MM.1S (cell line): ENCODE data around the gene PALM2AKAP2.

ENCODE experiments used
- DNase-seq: peaks from one replicate; pipeline ENCODE4 v3.0.0-alpha.2; 2015
- H2AFZ ChIP-seq: fragments of 300-600 bp; sonication (generic); 2 replicates; pipeline ENCODE4 v1.6.0; 2016; ENCODE audit warnings: antibody characterized with exemption, low read length
- H3F3A ChIP-seq: fragments of 300-600 bp; sonication (generic); 2 replicates; pipeline ENCODE4 v1.6.1; 2016; ENCODE audit warnings: mild to moderate bottlenecking, antibody characterized with exemption, low read length, moderate library complexity, mixed read lengths; ENCODE audit not compliant: insufficient read depth
- H3K27ac ChIP-seq: fragments of 300-600 bp; sonication (generic); 2 replicates; pipeline ENCODE4 v1.5.1; 2016; ENCODE audit warnings: mild to moderate bottlenecking, low read length
- H3K27me3 ChIP-seq: fragments of 300-600 bp; sonication (generic); replicated peaks from 2 replicates; pipeline ENCODE4 v1.6.0; 2016; ENCODE audit warnings: low read length; ENCODE audit not compliant: insufficient read depth
- H3K36me3 ChIP-seq: fragments of 300-600 bp; sonication (generic); replicated peaks from 2 replicates; pipeline ENCODE4 v1.6.1; 2016; ENCODE audit warnings: mild to moderate bottlenecking, low read length, mixed read lengths; ENCODE audit not compliant: insufficient read depth
- H3K4me1 ChIP-seq: fragments of 300-600 bp; sonication (generic); 2 replicates; pipeline ENCODE4 v1.6.1; 2016; ENCODE audit warnings: low read length, mixed read lengths
- H3K4me2 ChIP-seq: fragments of 300-600 bp; sonication (generic); 2 replicates; pipeline ENCODE4 v1.6.0; 2016; ENCODE audit warnings: low read depth, low read length
- H3K4me3 ChIP-seq: fragments of 300-600 bp; sonication (generic); 2 replicates; pipeline ENCODE4 v1.5.1; 2016; ENCODE audit warnings: low read length, mixed read lengths
- H3K79me2 ChIP-seq: fragments of 300-600 bp; sonication (generic); 2 replicates; pipeline ENCODE4 v1.6.1; 2016; ENCODE audit warnings: mixed run types, low read length, mixed read lengths
- H3K9ac ChIP-seq: fragments of 300-600 bp; sonication (generic); 2 replicates; pipeline ENCODE4 v1.6.1; 2016; ENCODE audit warnings: low read length, mixed read lengths
- H3K9me2 ChIP-seq: fragments of 300-600 bp; sonication (generic); replicated peaks from 2 replicates; pipeline ENCODE4 v1.6.1; 2016; ENCODE audit warnings: mild to moderate bottlenecking, low read length, mixed read lengths; ENCODE audit not compliant: insufficient read depth
- H3K9me3 ChIP-seq: fragments of 300-600 bp; sonication (generic); replicated peaks from 2 replicates; pipeline ENCODE4 v1.6.1; 2016; ENCODE audit warnings: mild to moderate bottlenecking, low read length, mixed read lengths; ENCODE audit not compliant: insufficient read depth
- H4K20me1 ChIP-seq: fragments of 300-600 bp; sonication (generic); 2 replicates; pipeline ENCODE4 v1.6.1; 2016; ENCODE audit warnings: mild to moderate bottlenecking, low read length, moderate library complexity, mixed read lengths; ENCODE audit not compliant: insufficient read depth
- EZH2 ChIP-seq: fragments of 300-600 bp; sonication (generic); optimal IDR thresholded peaks from 2 replicates; pipeline ENCODE3; 2017; ENCODE audit warnings: low read depth, mild to moderate bottlenecking, antibody characterized with exemption, low read length, mixed read lengths
- EZH2phosphoT487 ChIP-seq: fragments of 300-600 bp; sonication (generic); IDR thresholded peaks from 2 replicates; pipeline ENCODE4 v1.6.1; 2018; ENCODE audit warnings: antibody characterized with exemption, low read length
- TF ChIP-seq, protein P1 (sequence below): fragments of 300-600 bp; sonication (generic); IDR thresholded peaks from 2 replicates; pipeline ENCODE4 v1.5.1; 2016; ENCODE audit warnings: antibody characterized with exemption, low read length, mixed read lengths

PALM2AKAP2 gene

DNA sequence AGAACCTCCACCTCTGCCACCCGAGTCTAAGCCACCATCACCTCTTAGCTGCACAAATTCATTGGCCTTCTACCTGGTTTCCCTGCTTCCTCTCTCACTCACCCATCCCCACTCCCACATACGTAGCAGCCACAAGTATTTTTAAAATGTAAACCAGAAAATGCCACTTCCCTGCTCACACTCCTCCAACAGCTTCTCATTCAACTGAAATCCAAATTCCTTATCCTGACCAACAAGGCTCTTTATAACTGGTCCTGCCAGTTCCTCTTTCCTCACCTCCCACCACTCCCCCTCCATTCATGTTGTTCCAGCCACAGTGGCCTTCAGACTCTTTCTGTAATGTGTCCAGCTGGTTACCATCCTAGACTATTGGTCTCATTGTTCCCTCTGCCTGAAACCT lies 25.0 kb upstream of the PALM2AKAP2 start:
- DNase-seq = no peak
- H3K4me2 ChIP-seq = no peak overlapping the region
- H3K9ac ChIP-seq = no peak overlapping the region
- H4K20me1 ChIP-seq = no peaks in the 10 kb centered on the region
- H3F3A ChIP-seq = no peaks in the 10 kb centered on the region
- no peak overlapping the region for H2AFZ ChIP-seq
- H3K27ac ChIP-seq = no peak overlapping the region
- no peak overlapping the region for H3K4me3 ChIP-seq
- H3K9me3 ChIP-seq = no peaks in the 10 kb centered on the region
- H3K27me3 ChIP-seq = no peaks in the 10 kb centered on the region
- H3K36me3 ChIP-seq = no peaks in the 10 kb centered on the region
- H3K9me2 ChIP-seq = no peaks in the 10 kb centered on the region
- H3K4me1 ChIP-seq = no peaks in the 10 kb centered on the region
- TF ChIP-seq, protein P1, sequence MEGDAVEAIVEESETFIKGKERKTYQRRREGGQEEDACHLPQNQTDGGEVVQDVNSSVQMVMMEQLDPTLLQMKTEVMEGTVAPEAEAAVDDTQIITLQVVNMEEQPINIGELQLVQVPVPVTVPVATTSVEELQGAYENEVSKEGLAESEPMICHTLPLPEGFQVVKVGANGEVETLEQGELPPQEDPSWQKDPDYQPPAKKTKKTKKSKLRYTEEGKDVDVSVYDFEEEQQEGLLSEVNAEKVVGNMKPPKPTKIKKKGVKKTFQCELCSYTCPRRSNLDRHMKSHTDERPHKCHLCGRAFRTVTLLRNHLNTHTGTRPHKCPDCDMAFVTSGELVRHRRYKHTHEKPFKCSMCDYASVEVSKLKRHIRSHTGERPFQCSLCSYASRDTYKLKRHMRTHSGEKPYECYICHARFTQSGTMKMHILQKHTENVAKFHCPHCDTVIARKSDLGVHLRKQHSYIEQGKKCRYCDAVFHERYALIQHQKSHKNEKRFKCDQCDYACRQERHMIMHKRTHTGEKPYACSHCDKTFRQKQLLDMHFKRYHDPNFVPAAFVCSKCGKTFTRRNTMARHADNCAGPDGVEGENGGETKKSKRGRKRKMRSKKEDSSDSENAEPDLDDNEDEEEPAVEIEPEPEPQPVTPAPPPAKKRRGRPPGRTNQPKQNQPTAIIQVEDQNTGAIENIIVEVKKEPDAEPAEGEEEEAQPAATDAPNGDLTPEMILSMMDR = no peak
- H3K79me2 ChIP-seq = no peaks in the 10 kb centered on the region

DNA sequence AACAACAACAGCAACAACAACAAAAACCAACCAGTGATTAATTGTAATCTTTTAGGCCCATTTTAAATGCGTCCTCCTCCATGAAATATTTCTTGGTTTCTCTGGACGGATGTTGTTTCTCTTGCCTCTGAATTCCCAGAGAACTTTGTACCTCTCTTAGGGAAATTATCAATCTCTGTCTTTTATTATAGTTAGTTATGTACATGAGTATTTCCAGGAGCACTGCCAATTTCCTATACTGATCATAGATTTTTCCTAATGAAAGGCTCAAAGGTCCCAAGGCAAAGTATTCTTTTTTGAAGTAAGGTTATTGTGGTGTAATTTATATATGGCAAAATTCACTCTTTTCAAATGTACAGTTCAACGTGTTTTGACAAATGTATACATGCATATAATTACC lies 20.4 kb upstream of the PALM2AKAP2 start:
- Histone ChIP-seq H3K9ac (no peak overlapping the region), H3K4me2 (no peak overlapping the region), H3K9me3 (no peaks in the 10 kb centered on the region), H4K20me1 (no peaks in the 10 kb centered on the region), H3F3A (no peaks in the 10 kb centered on the region), H3K27ac (no peak overlapping the region), H3K36me3 (no peaks in the 10 kb centered on the region), H3K4me1 (no peaks in the 10 kb centered on the region), H3K4me3 (no peak overlapping the region), H3K79me2 (no peaks in the 10 kb centered on the region), H3K27me3 (no peaks in the 10 kb centered on the region), H3K9me2 (no peaks in the 10 kb centered on the region), H2AFZ (no peak overlapping the region)
- DNase-seq = no peak
- no peak for TF ChIP-seq EZH2phosphoT487
- no peak for TF ChIP-seq EZH2
- TF ChIP-seq, protein P1 = no peak

DNA sequence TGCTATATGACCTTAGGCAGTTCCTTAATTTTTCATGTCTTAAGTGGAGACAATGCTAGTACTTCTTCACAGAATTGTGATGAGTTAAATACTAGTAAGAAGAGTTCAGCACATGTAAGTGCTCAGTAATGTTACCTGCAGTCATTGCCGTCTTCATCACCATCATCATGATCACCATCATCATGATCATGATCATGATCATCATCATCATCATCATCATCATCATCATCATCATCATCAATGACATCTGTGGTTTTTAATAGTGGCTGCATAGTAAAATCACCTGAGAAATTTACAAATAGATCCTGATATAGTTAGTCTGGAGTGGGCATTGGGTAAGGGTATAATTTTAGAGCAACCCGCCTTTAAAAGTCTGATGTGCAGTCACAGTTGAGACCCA lies 14.7 kb upstream of the PALM2AKAP2 start:
- H3K9ac ChIP-seq = no peak overlapping the region
- no peak overlapping the region for H3K4me3 ChIP-seq
- H3K9me3 ChIP-seq = no peaks in the 10 kb centered on the region
- TF ChIP-seq EZH2phosphoT487 (no peak), EZH2 (no peak)
- TF ChIP-seq, protein P1 = no peak
- DNase-seq = no peak
- H3K4me2 ChIP-seq = no peak overlapping the region
- H3K27ac ChIP-seq = no peak overlapping the region
- H4K20me1 ChIP-seq = no peaks in the 10 kb centered on the region
- H2AFZ ChIP-seq = no peak overlapping the region
- no peaks in the 10 kb centered on the region for H3K4me1 ChIP-seq
- no peaks in the 10 kb centered on the region for H3K27me3 ChIP-seq
- no peaks in the 10 kb centered on the region for H3F3A ChIP-seq
- H3K79me2 ChIP-seq = no peaks in the 10 kb centered on the region
- no peaks in the 10 kb centered on the region for H3K36me3 ChIP-seq
- H3K9me2 ChIP-seq = no peaks in the 10 kb centered on the region

- H3K9me2 ChIP-seq = no peaks in the 10 kb centered on the region
- no peak overlapping the region for H3K9ac ChIP-seq
- H3K79me2 ChIP-seq = no peaks in the 10 kb centered on the region
- no peaks in the 10 kb centered on the region for H3K9me3 ChIP-seq
- H3K4me2 ChIP-seq = no peak overlapping the region
- no peak overlapping the region for H3K27ac ChIP-seq
- H4K20me1 ChIP-seq = no peaks in the 10 kb centered on the region
- no peak overlapping the region for H3K4me3 ChIP-seq
- H3F3A ChIP-seq = no peaks in the 10 kb centered on the region
- TF ChIP-seq EZH2 = no peak
- TF ChIP-seq EZH2phosphoT487 = no peak
- TF ChIP-seq, protein P1 = no peak
- H2AFZ ChIP-seq = no peak overlapping the region
- no peak for DNase-seq
- H3K4me1 ChIP-seq = no peaks in the 10 kb centered on the region
- H3K36me3 ChIP-seq = no peaks in the 10 kb centered on the region
- H3K27me3 ChIP-seq = no peaks in the 10 kb centered on the region
Measured at GRCh38 chr9:109765830-109766229, 14.2 kb upstream of the PALM2AKAP2 start.
